KOPT-K1 (cell line): ENCODE results near the gene METAP2.

Source experiments
- H3K27ac ChIP-seq: fragments of 200-600 bp; sonication (generic); 2 replicates; pipeline ENCODE4 v1.5.1; 2016; ENCODE audit warnings: antibody characterized with exemption, mild to moderate bottlenecking, low read depth, low read length; ENCODE audit not compliant: poor library complexity, severe bottlenecking
- H3K36me3 ChIP-seq: fragments of 200-600 bp; sonication (generic); 2 replicates; pipeline ENCODE4 v1.5.1; 2017; ENCODE audit warnings: antibody characterized with exemption, mild to moderate bottlenecking, low read length, moderate library complexity; ENCODE audit not compliant: insufficient read depth
- H3K9me3 ChIP-seq: fragments of 200-600 bp; sonication (generic); 2 replicates; pipeline ENCODE4 v1.5.1; 2017; ENCODE audit warnings: antibody characterized with exemption, low read length, mild to moderate bottlenecking; ENCODE audit not compliant: insufficient read depth, poor library complexity, severe bottlenecking

Gene METAP2

GRCh38 chr12:95515197-95515596 is 41.2 kb downstream of the METAP2 start:
- Histone ChIP-seq H3K27ac (no peak overlapping the region), H3K9me3 (no peaks in the 10 kb centered on the region), H3K36me3 (peaks cover 95% of the 10 kb centered on the region)

- Histone ChIP-seq H3K9me3 (no peaks in the 10 kb centered on the region), H3K36me3 (peaks cover 95% of the 10 kb centered on the region), H3K27ac (no peak overlapping the region)
Measured at GRCh38 chr12:95516757-95517156, 42.8 kb downstream of the METAP2 start.

- H3K36me3 ChIP-seq: peaks cover 95% of the 10 kb centered on the region
- H3K27ac ChIP-seq: no peak overlapping the region
- H3K9me3 ChIP-seq: no peaks in the 10 kb centered on the region
Measured at GRCh38 chr12:95517246-95517645, 43.3 kb downstream of the METAP2 start.

- H3K9me3 ChIP-seq: no peaks in the 10 kb centered on the region
- H3K36me3 ChIP-seq: peaks cover 95% of the 10 kb centered on the region
- no peak overlapping the region for H3K27ac ChIP-seq
Measured at GRCh38 chr12:95518944-95519343, 45.0 kb downstream of the METAP2 start.

GRCh38 chr12:95520816-95521215 is 46.9 kb downstream of the METAP2 start:
- H3K9me3 ChIP-seq: no peaks in the 10 kb centered on the region
- H3K27ac ChIP-seq: no peak overlapping the region
- H3K36me3 ChIP-seq: peaks cover 88% of the 10 kb centered on the region

- Histone ChIP-seq H3K27ac (no peak overlapping the region), H3K9me3 (no peaks in the 10 kb centered on the region), H3K36me3 (peaks cover 72% of the 10 kb centered on the region)
Measured at GRCh38 chr12:95522692-95523091, 48.7 kb downstream of the METAP2 start.

DNA sequence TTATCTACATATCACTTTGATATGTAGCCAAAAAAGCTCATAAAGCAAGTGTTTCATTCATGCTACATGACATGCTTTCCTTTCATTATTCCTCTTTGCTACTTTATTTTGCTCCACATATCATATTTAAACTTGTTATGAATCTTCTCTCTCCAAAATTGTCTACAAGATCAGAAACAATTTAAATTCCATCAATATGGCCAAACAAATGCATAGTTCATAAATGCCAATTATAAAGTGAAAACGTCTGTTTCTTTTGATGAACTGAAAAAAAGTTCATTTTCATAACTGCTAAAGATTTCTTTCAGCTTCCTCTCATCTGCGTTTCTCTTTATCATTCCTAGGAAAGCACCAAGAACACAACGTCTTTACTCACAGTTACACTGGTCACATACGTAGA is 54.5 kb downstream of the METAP2 start:
- no peaks in the 10 kb centered on the region for H3K9me3 ChIP-seq
- peaks cover 41% of the 10 kb centered on the region for H3K36me3 ChIP-seq
- no peak overlapping the region for H3K27ac ChIP-seq

- Histone ChIP-seq H3K27ac (no peak overlapping the region), H3K36me3 (peaks cover 36% of the 10 kb centered on the region), H3K9me3 (no peaks in the 10 kb centered on the region)
Measured at GRCh38 chr12:95529693-95530225, 55.8 kb downstream of the METAP2 start.

GRCh38 chr12:95532851-95533250 is 58.9 kb downstream of the METAP2 start:
- Histone ChIP-seq H3K9me3 (no peaks in the 10 kb centered on the region), H3K27ac (no peak overlapping the region), H3K36me3 (peaks cover 27% of the 10 kb centered on the region)

- Histone ChIP-seq H3K9me3 (no peaks in the 10 kb centered on the region), H3K27ac (no peak overlapping the region), H3K36me3 (peaks cover 24% of the 10 kb centered on the region)
Measured at GRCh38 chr12:95533985-95534384, 60.0 kb downstream of the METAP2 start.

DNA sequence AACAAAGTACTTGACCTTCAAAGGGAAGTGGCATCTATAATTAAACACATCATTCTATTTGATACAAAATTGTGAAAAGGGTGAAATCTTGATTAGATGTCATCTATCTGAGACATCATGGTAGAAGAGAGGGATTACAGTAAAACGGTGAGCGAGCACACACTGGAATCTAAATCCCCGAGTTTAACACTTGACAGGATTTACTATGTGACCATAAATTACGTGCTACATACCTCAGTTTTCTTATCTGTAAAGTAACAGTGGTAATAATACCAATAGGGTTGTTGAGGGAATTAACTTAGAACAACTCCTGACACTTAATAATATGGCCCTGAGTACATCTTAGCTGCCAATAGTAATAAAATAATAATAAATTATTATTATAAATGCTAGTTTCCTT is 64.1 kb downstream of the METAP2 start:
- Histone ChIP-seq H3K36me3 (peaks cover 11% of the 10 kb centered on the region), H3K27ac (no peak overlapping the region), H3K9me3 (no peaks in the 10 kb centered on the region)

DNA sequence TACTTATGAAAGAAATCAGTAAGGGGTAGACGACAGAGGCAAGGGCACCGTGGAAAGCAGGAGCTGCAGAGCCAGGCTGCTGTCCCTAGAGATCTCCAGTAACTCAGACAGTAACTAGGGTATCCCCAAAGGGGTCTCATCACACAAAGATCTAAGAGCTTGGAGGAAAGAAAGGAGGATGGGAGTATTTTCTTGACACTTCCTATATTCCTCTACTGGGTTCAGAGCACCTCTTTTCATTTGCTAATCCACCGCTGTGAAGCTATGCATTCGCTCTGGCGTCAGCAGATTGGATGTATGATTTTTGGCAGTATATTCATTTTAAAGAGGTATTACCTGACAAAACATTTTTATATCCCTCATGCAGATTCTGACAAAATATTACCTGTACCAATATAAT is 64.7 kb downstream of the METAP2 start:
- H3K36me3 ChIP-seq: peaks cover 5% of the 10 kb centered on the region
- H3K27ac ChIP-seq: no peak overlapping the region
- no peaks in the 10 kb centered on the region for H3K9me3 ChIP-seq

DNA sequence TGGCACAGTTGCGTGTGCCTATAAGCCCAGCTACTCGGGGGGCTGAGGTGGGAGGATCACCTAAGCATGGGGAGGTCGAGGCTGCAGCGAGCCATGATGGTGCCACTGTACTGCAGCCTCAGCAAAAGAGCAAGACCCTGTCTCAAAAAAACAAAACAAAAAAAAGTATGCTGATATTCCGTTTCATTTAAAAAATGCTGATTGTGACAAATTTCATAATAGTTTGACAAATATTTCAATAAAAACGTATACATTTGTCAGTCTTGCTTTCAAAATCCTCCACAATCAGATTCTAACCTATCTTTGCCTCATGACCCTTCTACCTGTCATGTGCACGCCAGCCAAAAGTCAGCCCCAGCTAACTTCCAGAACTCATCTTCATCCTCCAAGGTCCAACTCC is 67.5 kb downstream of the METAP2 start:
- H3K36me3 ChIP-seq: no peaks in the 10 kb centered on the region

DNA sequence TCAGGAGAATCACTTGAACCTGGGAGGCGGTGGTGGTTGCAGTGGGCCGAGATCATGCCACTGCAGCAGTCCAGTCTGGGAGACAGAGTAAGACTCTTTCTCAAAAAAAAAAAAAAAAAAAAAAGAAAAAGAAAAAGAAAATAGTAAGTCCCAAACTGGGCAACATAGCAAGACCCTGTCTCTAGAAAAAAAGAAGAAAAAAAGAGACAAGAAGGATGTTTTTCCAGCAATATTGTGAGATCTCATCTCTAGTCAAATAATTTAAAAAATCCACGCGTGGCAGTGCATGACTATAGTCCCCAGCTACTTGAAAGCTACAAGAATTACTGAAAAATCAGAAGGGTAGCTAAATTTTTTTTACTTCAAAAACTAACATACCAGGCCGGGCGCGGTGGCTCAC is 69.4 kb downstream of the METAP2 start:
- Histone ChIP-seq H3K9me3 (no peaks in the 10 kb centered on the region), H3K36me3 (no peaks in the 10 kb centered on the region), H3K27ac (no peak overlapping the region)

More for the DNA sequence above, 67.5 kb downstream of the METAP2 start:
- no peak overlapping the region for H3K27ac ChIP-seq
- no peaks in the 10 kb centered on the region for H3K9me3 ChIP-seq

DNA sequence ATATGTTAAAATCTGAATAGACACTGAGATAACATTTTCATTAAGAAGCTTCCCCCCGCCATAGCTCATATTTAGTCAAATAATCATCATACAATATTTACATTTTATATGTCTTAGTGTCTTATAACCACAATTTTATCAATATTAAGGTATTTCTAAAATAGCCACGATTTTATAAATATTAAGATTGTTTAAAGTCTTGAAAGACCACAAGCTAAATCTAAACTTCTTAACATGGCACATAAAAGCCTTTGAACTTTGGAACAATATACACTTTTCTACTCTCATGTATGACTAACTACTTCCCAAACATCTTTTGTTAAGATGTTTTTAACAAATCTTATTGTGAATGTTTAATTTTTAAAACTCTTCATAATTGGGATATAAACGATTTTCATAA is 70.8 kb downstream of the METAP2 start:
- no peak overlapping the region for H3K27ac ChIP-seq
- H3K9me3 ChIP-seq: peaks cover 8% of the 10 kb centered on the region
- no peaks in the 10 kb centered on the region for H3K36me3 ChIP-seq

GRCh38 chr12:95545303-95545702 is 71.4 kb downstream of the METAP2 start:
- Histone ChIP-seq H3K9me3 (peaks cover 8% of the 10 kb centered on the region), H3K27ac (no peak overlapping the region), H3K36me3 (no peaks in the 10 kb centered on the region)
